ENCODE results near the gene SLC37A1. TPM values are rescaled to one million over a fixed set of nuclear protein-coding genes. Genes with fewer than 3 reads are reported as not detected.

Gene SLC37A1
- total RNA-seq, 1 experiment from 2014 or later = 15.0 TPM

DNA sequence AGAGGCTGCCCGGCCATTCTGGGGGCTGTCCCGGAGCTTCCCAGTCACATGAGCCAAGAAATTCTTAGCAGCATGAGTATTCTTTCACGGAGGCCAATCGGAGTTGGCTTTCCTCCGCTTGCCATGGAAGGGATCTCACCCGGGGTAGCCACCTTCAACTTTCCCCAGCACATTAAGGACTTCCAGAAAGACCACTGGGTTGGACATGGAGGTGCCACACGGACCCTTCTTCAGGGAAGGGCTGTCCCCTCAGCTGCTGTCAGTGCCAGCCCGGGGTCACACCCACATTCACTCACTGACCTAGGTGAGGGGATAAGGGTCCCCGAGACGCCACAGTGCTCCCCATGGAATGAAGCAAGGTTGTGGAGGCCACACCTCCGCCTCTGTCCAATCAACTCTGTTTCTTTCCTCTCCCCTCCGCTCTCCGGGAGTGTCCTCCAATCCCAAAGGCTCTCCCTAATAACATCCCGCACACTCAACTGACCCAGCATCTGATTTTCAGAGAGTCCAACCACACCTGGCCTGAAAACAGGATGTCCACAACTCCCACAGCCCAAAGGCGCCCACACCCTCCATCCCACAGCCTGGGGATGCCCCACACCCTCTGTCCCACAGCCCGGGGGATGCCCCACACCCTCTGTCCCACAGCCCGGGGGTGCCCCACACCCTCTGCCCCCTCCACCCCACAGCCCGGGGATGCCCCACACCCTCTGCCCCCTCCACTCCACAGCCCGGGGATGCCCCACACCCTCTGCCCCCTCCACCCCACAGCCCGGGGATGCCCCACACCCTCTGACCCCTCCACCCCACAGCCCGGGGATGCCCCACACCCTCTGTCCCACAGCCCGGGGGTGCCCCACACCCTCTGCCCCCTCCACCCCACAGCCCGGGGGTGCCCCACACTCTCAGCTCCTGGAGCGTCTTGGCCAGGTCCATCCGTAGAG, 37.0 kb upstream of the SLC37A1 start (continued):
- TF ChIP-seq, protein P1, sequence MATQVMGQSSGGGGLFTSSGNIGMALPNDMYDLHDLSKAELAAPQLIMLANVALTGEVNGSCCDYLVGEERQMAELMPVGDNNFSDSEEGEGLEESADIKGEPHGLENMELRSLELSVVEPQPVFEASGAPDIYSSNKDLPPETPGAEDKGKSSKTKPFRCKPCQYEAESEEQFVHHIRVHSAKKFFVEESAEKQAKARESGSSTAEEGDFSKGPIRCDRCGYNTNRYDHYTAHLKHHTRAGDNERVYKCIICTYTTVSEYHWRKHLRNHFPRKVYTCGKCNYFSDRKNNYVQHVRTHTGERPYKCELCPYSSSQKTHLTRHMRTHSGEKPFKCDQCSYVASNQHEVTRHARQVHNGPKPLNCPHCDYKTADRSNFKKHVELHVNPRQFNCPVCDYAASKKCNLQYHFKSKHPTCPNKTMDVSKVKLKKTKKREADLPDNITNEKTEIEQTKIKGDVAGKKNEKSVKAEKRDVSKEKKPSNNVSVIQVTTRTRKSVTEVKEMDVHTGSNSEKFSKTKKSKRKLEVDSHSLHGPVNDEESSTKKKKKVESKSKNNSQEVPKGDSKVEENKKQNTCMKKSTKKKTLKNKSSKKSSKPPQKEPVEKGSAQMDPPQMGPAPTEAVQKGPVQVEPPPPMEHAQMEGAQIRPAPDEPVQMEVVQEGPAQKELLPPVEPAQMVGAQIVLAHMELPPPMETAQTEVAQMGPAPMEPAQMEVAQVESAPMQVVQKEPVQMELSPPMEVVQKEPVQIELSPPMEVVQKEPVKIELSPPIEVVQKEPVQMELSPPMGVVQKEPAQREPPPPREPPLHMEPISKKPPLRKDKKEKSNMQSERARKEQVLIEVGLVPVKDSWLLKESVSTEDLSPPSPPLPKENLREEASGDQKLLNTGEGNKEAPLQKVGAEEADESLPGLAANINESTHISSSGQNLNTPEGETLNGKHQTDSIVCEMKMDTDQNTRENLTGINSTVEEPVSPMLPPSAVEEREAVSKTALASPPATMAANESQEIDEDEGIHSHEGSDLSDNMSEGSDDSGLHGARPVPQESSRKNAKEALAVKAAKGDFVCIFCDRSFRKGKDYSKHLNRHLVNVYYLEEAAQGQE (IDR thresholded peaks at IDR 0.05; ENCODE audit: low read depth) = no peak
- TF ChIP-seq ZFX (IDR thresholded peaks at IDR 0.05) = no peak
- no peak for TF ChIP-seq SIN3A (IDR thresholded peaks at IDR 0.05; ENCODE audit: low read depth)
- no peak for TF ChIP-seq ZNF274 (IDR thresholded peaks at IDR 0.05; ENCODE audit: low read depth, low read length)
- TF ChIP-seq TCF7L2 (IDR thresholded peaks at IDR 0.05; ENCODE audit: borderline replicate concordance, extremely low read depth, insufficient read depth, insufficient read length) = no peak
- TF ChIP-seq SRF (IDR thresholded peaks at IDR 0.05; ENCODE audit: low read depth) = no peak
- TF ChIP-seq, protein P2, sequence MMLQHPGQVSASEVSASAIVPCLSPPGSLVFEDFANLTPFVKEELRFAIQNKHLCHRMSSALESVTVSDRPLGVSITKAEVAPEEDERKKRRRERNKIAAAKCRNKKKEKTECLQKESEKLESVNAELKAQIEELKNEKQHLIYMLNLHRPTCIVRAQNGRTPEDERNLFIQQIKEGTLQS (IDR thresholded peaks at IDR 0.05) = no peak
- TF ChIP-seq POLR2AphosphoS5 (IDR thresholded peaks at IDR 0.05; ENCODE audit: low read depth, low read length) = no peak
- TF ChIP-seq SP1 (IDR thresholded peaks at IDR 0.05; ENCODE audit: low read depth) = no peak
- TF ChIP-seq, protein P3, sequence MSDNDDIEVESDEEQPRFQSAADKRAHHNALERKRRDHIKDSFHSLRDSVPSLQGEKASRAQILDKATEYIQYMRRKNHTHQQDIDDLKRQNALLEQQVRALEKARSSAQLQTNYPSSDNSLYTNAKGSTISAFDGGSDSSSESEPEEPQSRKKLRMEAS (IDR thresholded peaks at IDR 0.05) = no peak
- no peak for TF ChIP-seq EZH2phosphoT487 (IDR thresholded peaks at IDR 0.05; ENCODE audit: borderline replicate concordance)

All from HCT116 (cell line).